ENCODE results near the gene PAQR8.
A peak's percentile ranks its signal among the peaks of the same experiment; 100 is the strongest.

PAQR8 gene

GRCh38 chr6:52360028-52360427, 1.9 kb upstream of the PAQR8 start:
- H4K20me1 ChIP-seq (ENCODE audit: low read depth, low read length), result no peaks in the 10 kb centered on the region
- TF ChIP-seq CTCF (IDR thresholded peaks at IDR 0.05; ENCODE audit: insufficient read depth, low read length, poor library complexity, severe bottlenecking), result no peak
- H3K79me2 ChIP-seq (ENCODE audit: insufficient read depth, low read length), result peaks cover 30% of the 10 kb centered on the region
- no peak overlapping the region for H2AFZ ChIP-seq (ENCODE audit: low read depth, low read length, severe bottlenecking)
- H3K9ac ChIP-seq (ENCODE audit: low read length), result no peak overlapping the region
- H3K36me3 ChIP-seq (ENCODE audit: low read length), result no peaks in the 10 kb centered on the region
- no peaks in the 10 kb centered on the region for H3K9me3 ChIP-seq (ENCODE audit: insufficient read depth, low read length)
- no peaks in the 10 kb centered on the region for H3K9me2 ChIP-seq (replicated peaks; ENCODE audit: insufficient read depth, low read length)
- no peak overlapping the region for H3K27ac ChIP-seq (ENCODE audit: low read depth, low read length)
- no peak overlapping the region for H3K4me3 ChIP-seq (ENCODE audit: insufficient read depth, low read length, poor library complexity, severe bottlenecking)
- no peaks in the 10 kb centered on the region for H3K27me3 ChIP-seq (ENCODE audit: low read length)
- H3K4me2 ChIP-seq (ENCODE audit: low read depth, low read length, poor library complexity, severe bottlenecking), result no peak overlapping the region
- H3F3A ChIP-seq (ENCODE audit: insufficient read depth), result peaks cover 14% of the 10 kb centered on the region

GRCh38 chr6:52360601-52361413, 1.1 kb upstream of the PAQR8 start:
- Histone ChIP-seq H4K20me1 (ENCODE audit: low read depth, low read length) (no peaks in the 10 kb centered on the region), H3K4me3 (ENCODE audit: insufficient read depth, low read length, poor library complexity, severe bottlenecking) (no peak overlapping the region), H3K9me2 (replicated peaks; ENCODE audit: insufficient read depth, low read length) (no peaks in the 10 kb centered on the region), H3K36me3 (ENCODE audit: low read length) (0 out of 2 replicates have a peak, but pooled peaks cover 2% of the 10 kb centered on the region), H3K79me2 (ENCODE audit: insufficient read depth, low read length) (peaks cover 37% of the 10 kb centered on the region), H2AFZ (ENCODE audit: low read depth, low read length, severe bottlenecking) (peak overlapping the region; percentile 78), H3F3A (ENCODE audit: insufficient read depth) (peaks cover 14% of the 10 kb centered on the region), H3K9ac (ENCODE audit: low read length) (peak overlapping the region; percentile 94), H3K27me3 (ENCODE audit: low read length) (no peaks in the 10 kb centered on the region), H3K9me3 (ENCODE audit: insufficient read depth, low read length) (no peaks in the 10 kb centered on the region), H3K27ac (ENCODE audit: low read depth, low read length) (no peak overlapping the region), H3K4me2 (ENCODE audit: low read depth, low read length, poor library complexity, severe bottlenecking) (peak overlapping the region; percentile 85)
- TF ChIP-seq EZH2phosphoT487 (conservative IDR thresholded peaks at IDR 0.05; ENCODE audit: low read length) (no peak), CTCF (IDR thresholded peaks at IDR 0.05; ENCODE audit: insufficient read depth, low read length, poor library complexity, severe bottlenecking) (no peak)

- Histone ChIP-seq H3K79me2 (ENCODE audit: insufficient read depth, low read length) (peaks cover 42% of the 10 kb centered on the region), H3K27ac (ENCODE audit: low read depth, low read length) (peak overlapping the region; percentile 25), H4K20me1 (ENCODE audit: low read depth, low read length) (no peaks in the 10 kb centered on the region), H3F3A (ENCODE audit: insufficient read depth) (peaks cover 14% of the 10 kb centered on the region), H3K4me2 (ENCODE audit: low read depth, low read length, poor library complexity, severe bottlenecking) (peak overlapping the region; percentile 85), H2AFZ (ENCODE audit: low read depth, low read length, severe bottlenecking) (peak overlapping the region; percentile 78), H3K9ac (ENCODE audit: low read length) (peak overlapping the region; percentile 94), H3K36me3 (ENCODE audit: low read length) (peaks cover 6% of the 10 kb centered on the region; the same call in 1 of the 2 replicates), H3K9me3 (ENCODE audit: insufficient read depth, low read length) (no peaks in the 10 kb centered on the region), H3K27me3 (ENCODE audit: low read length) (no peaks in the 10 kb centered on the region), H3K9me2 (replicated peaks; ENCODE audit: insufficient read depth, low read length) (no peaks in the 10 kb centered on the region), H3K4me3 (ENCODE audit: insufficient read depth, low read length, poor library complexity, severe bottlenecking) (peak overlapping the region; percentile 97)
- TF ChIP-seq EZH2phosphoT487 (conservative IDR thresholded peaks at IDR 0.05; ENCODE audit: low read length), result 0 out of 2 replicates have a peak, but pooled peaks have one; percentile 17
- no peak for TF ChIP-seq CTCF (IDR thresholded peaks at IDR 0.05; ENCODE audit: insufficient read depth, low read length, poor library complexity, severe bottlenecking)
Observed at GRCh38 chr6:52361414-52361944, 472 bp upstream of the PAQR8 start.
